IMR-90 (cell line): ENCODE results near the gene ABR. TPM values are rescaled to one million over a fixed set of nuclear protein-coding genes. Genes with fewer than 3 reads are reported as not detected.
A peak's percentile ranks its signal among the peaks of the same experiment; 100 is the strongest.
"Not testable (repeated sequence)": the region's sequence is repeated elsewhere in the genome, so short reads cannot be mapped to it uniquely, and the experiment has no call there.

Experiments used
- ATAC-seq: fragments of 200-7000 bp; cut with Tn5 transposase; 2 replicates; pipeline ENCODE4 v1.9.1; 2020; ENCODE audit warnings: low read depth, mild to moderate bottlenecking, moderate library complexity
- BruUV-seq: library from RNA; stranded (reverse); fragments of 400-500 nt; replicated peaks from 2 replicates; lab custom pipeline; 2021; lab: Mats Ljungman, UMichigan
- CTCF ChIA-PET: fragments of 300-600 bp; formaldehyde crosslinking; extraction: SDS; loops from one replicate; lab custom pipeline; 2021; ENCODE audit warnings: antibody characterized with exemption; lab: Yijun Ruan, JAX
- POLR2A ChIA-PET: fragments of 300-600 bp; sonication (Branson Sonifier 250); formaldehyde crosslinking; loops from one replicate; lab custom pipeline; 2022; ENCODE audit warnings: antibody characterized with exemption; ENCODE audit not compliant: unreplicated experiment; lab: Charles Lee
- DNase-seq: peaks from one replicate; pipeline ENCODE4 v3.0.0; 2013
- H2AFZ ChIP-seq: replicated peaks from 2 replicates; pipeline ENCODE3; 2013; ENCODE audit warnings: low read length, mild to moderate bottlenecking; ENCODE audit not compliant: poor library complexity
- H2AK5ac ChIP-seq: 2 replicates; pipeline ENCODE4 v1.6.1; 2013; ENCODE audit warnings: low read depth, low read length, inconsistent platforms
- H2AK9ac ChIP-seq: replicated peaks from 2 replicates; pipeline ENCODE3; 2013; ENCODE audit warnings: mild to moderate bottlenecking, low read depth, low read length, moderate library complexity; ENCODE audit not compliant: poor library complexity
- H2BK120ac ChIP-seq: 2 replicates; pipeline ENCODE4 v1.6.1; 2013; ENCODE audit warnings: low read depth, low read length, inconsistent platforms
- H2BK15ac ChIP-seq: 3 replicates; pipeline ENCODE4 v1.6.1; 2013; ENCODE audit warnings: low read depth, low read length, inconsistent platforms
- H2BK20ac ChIP-seq: 2 replicates; pipeline ENCODE4 v1.6.1; 2013; ENCODE audit warnings: low read depth, mild to moderate bottlenecking, inconsistent platforms, low read length, moderate library complexity
- H2BK5ac ChIP-seq: 2 replicates; pipeline ENCODE4 v1.6.1; 2013; ENCODE audit warnings: mild to moderate bottlenecking, low read depth, low read length, inconsistent platforms; ENCODE audit not compliant: poor library complexity, severe bottlenecking
- H3K14ac ChIP-seq: replicated peaks from 2 replicates; pipeline ENCODE4 v1.6.1; 2013; ENCODE audit warnings: low read depth, low read length, inconsistent platforms
- H3K18ac ChIP-seq: 2 replicates; pipeline ENCODE4 v1.6.1; 2013; ENCODE audit warnings: low read depth, low read length, control low read depth
- H3K23ac ChIP-seq: 2 replicates; pipeline ENCODE4 v1.6.1; 2013; ENCODE audit warnings: low read depth, low read length, inconsistent platforms
- H3K27ac ChIP-seq: 2 replicates; pipeline ENCODE4 v1.5.1; 2013; ENCODE audit warnings: mild to moderate bottlenecking, control low read depth, low read length; ENCODE audit not compliant: insufficient read depth
- H3K27me3 ChIP-seq: 2 replicates; pipeline ENCODE4 v1.6.1; 2013; ENCODE audit warnings: low read length; ENCODE audit not compliant: control insufficient read depth, insufficient read depth
- H3K36me3 ChIP-seq: 2 replicates; pipeline ENCODE4 v1.6.1; 2013; ENCODE audit warnings: low read length, mixed read lengths; ENCODE audit not compliant: control insufficient read depth, insufficient read depth
- H3K4ac ChIP-seq: 2 replicates; pipeline ENCODE4 v1.6.1; 2013; ENCODE audit warnings: low read depth, low read length, inconsistent platforms
- H3K4me1 ChIP-seq: 2 replicates; pipeline ENCODE4 v1.6.1; 2013; ENCODE audit warnings: low read length, mixed read lengths; ENCODE audit not compliant: control insufficient read depth, insufficient read depth
- H3K4me2 ChIP-seq: 2 replicates; pipeline ENCODE4 v1.6.1; 2013; ENCODE audit warnings: low read depth, mild to moderate bottlenecking, control low read depth, low read length, moderate library complexity
- H3K4me3 ChIP-seq: 2 replicates; pipeline ENCODE4 v1.5.1; 2013; ENCODE audit warnings: low read depth, mild to moderate bottlenecking, control low read depth, low read length, moderate library complexity; ENCODE audit not compliant: insufficient read depth
- H3K56ac ChIP-seq: 2 replicates; pipeline ENCODE4 v1.6.1; 2013; ENCODE audit warnings: low read length, inconsistent platforms; ENCODE audit not compliant: insufficient read depth; ENCODE audit errors: extremely low read depth
- H3K79me1 ChIP-seq, 2 experiments: 2 replicates each; pipeline ENCODE4 v1.6.1; 2013; ENCODE audit warnings: low read length in 2 of 2, inconsistent platforms in 1 of 2, low read depth in 1 of 2
- H3K9ac ChIP-seq: 2 replicates; pipeline ENCODE4 v1.6.1; 2013; ENCODE audit warnings: low read depth, low read length, control low read depth
- H3K9me1 ChIP-seq: 2 replicates; pipeline ENCODE4 v1.6.1; 2013; ENCODE audit warnings: low read length, inconsistent platforms; ENCODE audit not compliant: insufficient read depth
- H3K9me3 ChIP-seq: 2 replicates; pipeline ENCODE4 v1.6.1; 2013; ENCODE audit warnings: low read length; ENCODE audit not compliant: control insufficient read depth, insufficient read depth
- H4K20me1 ChIP-seq: 2 replicates; pipeline ENCODE4 v1.6.1; 2013; ENCODE audit warnings: low read length, inconsistent platforms; ENCODE audit not compliant: insufficient read depth
- H4K5ac ChIP-seq: 2 replicates; pipeline ENCODE4 v1.6.1; 2013; ENCODE audit warnings: mild to moderate bottlenecking, low read depth, low read length, control low read depth
- H4K8ac ChIP-seq, 2 experiments: 2 replicates each; pipeline ENCODE4 v1.6.1; 2013; ENCODE audit warnings: low read depth in 2 of 2, low read length in 2 of 2, control low read depth in 1 of 2, inconsistent platforms in 1 of 2
- H4K91ac ChIP-seq: 2 replicates; pipeline ENCODE4 v1.6.1; 2013; ENCODE audit warnings: low read depth, low read length, inconsistent platforms; ENCODE audit not compliant: insufficient read depth
- BHLHE40 ChIP-seq: fragments of 150-350 bp; IDR thresholded peaks from 2 replicates; pipeline ENCODE4 v1.6.1; 2016; ENCODE audit warnings: mild to moderate bottlenecking, low read depth, low read length
- CEBPB ChIP-seq: IDR thresholded peaks from 2 replicates; pipeline ENCODE4 v1.6.1; 2012; ENCODE audit warnings: low read depth, low read length, improper control_type of control experiment
- MAZ ChIP-seq: IDR thresholded peaks from 2 replicates; pipeline ENCODE4 v1.6.1; 2012; ENCODE audit warnings: low read depth, mild to moderate bottlenecking, low read length, improper control_type of control experiment, moderate library complexity, borderline replicate concordance
- NFE2L2 ChIP-seq: fragments of 150-350 bp; IDR thresholded peaks from 2 replicates; pipeline ENCODE4 v1.6.1; 2016; ENCODE audit warnings: low read depth, mild to moderate bottlenecking, low read length
- POLR2A ChIP-seq: IDR thresholded peaks from 2 replicates; pipeline ENCODE4 v1.6.1; 2012; ENCODE audit warnings: mild to moderate bottlenecking, low read depth, low read length
- RCOR1 ChIP-seq: IDR thresholded peaks from 2 replicates; pipeline ENCODE4 v1.6.1; 2012; ENCODE audit warnings: mild to moderate bottlenecking, low read length, improper control_type of control experiment; ENCODE audit not compliant: insufficient replicate concordance
- WGBS, 2 experiments: methylation state at CpG; one replicate each; pipeline versions ENCODE4 v1.1.5 to v1.1.7; 2013; ENCODE audit warnings: missing lambda C conversion rate in 2 of 2; ENCODE audit not compliant: insufficient read length in 1 of 2; ENCODE audit errors: extremely low coverage in 2 of 2; 5-methylcytosine and 5-hydroxymethylcytosine counted together
- dilution Hi-C: fragments of 300-500 bp; cut with HindIII; formaldehyde crosslinking; loops from one replicate; pipeline ENCODE4 v1.14.3; 2018; ENCODE audit warnings: low sequenced_read_pairs; ENCODE audit not compliant: unreplicated experiment
- in situ Hi-C: fragments of 300-500 bp; cut with MboI; formaldehyde crosslinking; loops from 3 replicates; pipeline ENCODE4 v1.14.3; 2019; ENCODE audit warnings: low sequenced_read_pairs, inconsistent platforms, mixed read lengths
- intact Hi-C: fragments of 100-400 bp; cut with micrococcal nuclease; formaldehyde crosslinking; loops from 2 replicates; pipeline ENCODE4 v1.10.0; 2022
- polyA plus RNA-seq, 3 experiments: library from polyadenylated mRNA; depleted of rRNA; stranded (reverse); fragments of >200 nt; gene quantifications; 2 replicates each; pipeline ENCODE4 v1.2.3, GENCODE V29; 2012; ENCODE audit warnings: low replicate concordance in 1 of 3
- total RNA-seq: library from RNA; depleted of rRNA; stranded (reverse); fragments of >200 nt; gene quantifications from 2 replicates; pipeline ENCODE4 v1.2.3, GENCODE V29; 2012

ABR gene
- total and polyA plus RNA-seq, 2 of the 4 experiments (the other 2 are of a cell fraction), result 28.3 to 79.7 TPM

- H3K9ac ChIP-seq, result no peak overlapping the region
- intact Hi-C loops, result no loop called here
- H3K4me1 ChIP-seq, result peaks cover 17% of the 10 kb centered on the region
These were observed 130.1 kb downstream of the ABR start for GRCh38 chr17:1049446-1050225.

GRCh38 chr17:1048516-1049115 lies 131.2 kb downstream of the ABR start:
- H3K18ac ChIP-seq, H3K9me1 ChIP-seq, H3K4me3 ChIP-seq, H2BK20ac ChIP-seq, in situ Hi-C loops, H3K14ac ChIP-seq, intact Hi-C loops, H4K5ac ChIP-seq, H3K56ac ChIP-seq, dilution Hi-C loops, H2BK15ac ChIP-seq, H3K27me3 ChIP-seq, H3K4me2 ChIP-seq, H3K23ac ChIP-seq, ATAC-seq, H3K4ac ChIP-seq, H4K91ac ChIP-seq, H2AK5ac ChIP-seq, H2AFZ ChIP-seq, H3K9ac ChIP-seq, BruUV-seq, H3K9me3 ChIP-seq, H4K8ac ChIP-seq, DNase-seq, H3K27ac ChIP-seq, H2BK5ac ChIP-seq, POLR2A ChIA-PET, CTCF ChIA-PET, H2BK120ac ChIP-seq: not testable (repeated sequence)
- Histone ChIP-seq H3K36me3 (peaks cover 25% of the 10 kb centered on the region; the same call in 1 of the 2 replicates), H4K20me1 (peaks cover 23% of the 10 kb centered on the region), H2AK9ac (peak overlapping the region; percentile 65), H3K4me1 (peaks cover 17% of the 10 kb centered on the region), H3K79me1 (peaks cover 7 to 17% of the 10 kb centered on the region in 2 experiments; a peak in 3 of 4 replicates)
- 97% methylated on average over 16 of the region's 49 CpGs; no CpG with 5 or more reads in 1 of the 2 experiments for WGBS, 2 experiments

More at GRCh38 chr17:1049446-1050225, 130.1 kb downstream of the ABR start:
- H3K4ac ChIP-seq, result no peak overlapping the region
- DNase-seq, result no peak
- 93% methylated on average over 13 of the region's 28 CpGs; no CpG with 5 or more reads in 1 of the 2 experiments for WGBS, 2 experiments
- peaks cover 6 to 17% of the 10 kb centered on the region in 2 experiments; a peak in 3 of 4 replicates for H3K79me1 ChIP-seq
- peaks cover 23% of the 10 kb centered on the region for H4K20me1 ChIP-seq
- no peak overlapping the region for H3K18ac ChIP-seq
- TF ChIP-seq BHLHE40, result no peak
- TF ChIP-seq MAZ, result no peak
- no peak for TF ChIP-seq POLR2A
- no peak for TF ChIP-seq RCOR1
- TF ChIP-seq CEBPB, result no peak
- no peak for TF ChIP-seq NFE2L2
- no peak overlapping the region; the same call in 1 of the 2 replicates for H2AK5ac ChIP-seq
- in situ Hi-C loops (no loop called here), dilution Hi-C loops (no loop called here)
- H4K8ac ChIP-seq, result no peak overlapping the region
- H3K4me3 ChIP-seq, result no peak overlapping the region
- H3K27me3 ChIP-seq, result no peaks in the 10 kb centered on the region
- peak overlapping the region; percentile 50 for H2AK9ac ChIP-seq
- H3K27ac ChIP-seq, result no peak overlapping the region
- no peaks in the 10 kb centered on the region for H3K9me3 ChIP-seq
- no peak overlapping the region for H3K56ac ChIP-seq
- ATAC-seq, result no peak
- peaks cover 4% of the 10 kb centered on the region; the same call in 1 of the 2 replicates for H3K9me1 ChIP-seq
- H2AFZ ChIP-seq, result no peak overlapping the region
- no peak overlapping the region for H2BK15ac ChIP-seq
- no peak overlapping the region for H2BK120ac ChIP-seq
- BruUV-seq, result no TSS peak
- H3K14ac ChIP-seq, result no peak overlapping the region
- H3K23ac ChIP-seq, result no peak overlapping the region
- no peak overlapping the region for H2BK5ac ChIP-seq
- no peak overlapping the region for H2BK20ac ChIP-seq
- peaks cover 32% of the 10 kb centered on the region for H3K36me3 ChIP-seq
- H3K4me2 ChIP-seq, result no peak overlapping the region
- ChIA-PET CTCF (no interaction called here), POLR2A (no interaction called here)
- no peak overlapping the region for H4K91ac ChIP-seq
- H4K5ac ChIP-seq, result no peak overlapping the region
